Measurements from ENCODE around the gene FRZB.

DNA sequence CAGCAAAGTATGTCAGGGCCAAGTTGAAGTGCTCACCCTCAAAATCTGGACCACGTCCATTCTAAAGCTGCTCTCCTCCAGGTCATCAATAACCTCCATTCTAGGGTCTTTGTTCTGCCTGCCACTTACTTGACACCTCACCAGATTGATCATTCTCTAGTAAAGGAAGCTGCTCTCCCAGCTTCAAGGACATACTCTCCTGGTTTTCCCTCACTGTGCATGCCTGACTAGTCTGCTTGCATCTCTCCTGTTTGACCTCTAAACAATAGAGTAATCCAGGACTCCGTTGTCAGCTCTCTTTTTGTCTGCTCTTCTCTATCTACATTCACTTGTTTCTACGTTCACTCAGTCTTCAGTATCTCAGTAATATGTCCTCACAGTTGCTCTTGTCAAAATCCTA is 59.1 kb downstream of the FRZB start:
- TF ChIP-seq CTCF (IDR thresholded peaks at IDR 0.05) (no peak), POLR2A (IDR thresholded peaks at IDR 0.05) (no peak)

Data from heart left ventricle (tissue), 13 donors.